Neutrophil (primary cell): Measurements from ENCODE around the gene ZSWIM6.
"Not testable (repeated sequence)": the region's sequence is repeated elsewhere in the genome, so short reads cannot be mapped to it uniquely, and the experiment has no call there.

Experiments
- H3K27ac ChIP-seq: fragments of 200-600 bp; sonication (generic); 2 replicates; pipeline ENCODE4 v1.5.1; 2016; ENCODE audit warnings: mild to moderate bottlenecking, moderate library complexity
- H3K27me3 ChIP-seq: fragments of 200-600 bp; sonication (generic); 2 replicates; pipeline ENCODE4 v1.6.0; 2016; ENCODE audit warnings: mild to moderate bottlenecking
- H3K36me3 ChIP-seq: fragments of 200-600 bp; sonication (generic); 2 replicates; pipeline ENCODE4 v1.5.1; 2017
- H3K4me1 ChIP-seq, 2 experiments: fragments of 200-600 bp in 1 of 2; sonication (generic) in 1 of 2; 1 replicate in 1 of 2; 2 replicates in 1 of 2; pipeline versions ENCODE4 v1.5.1 to v1.6.1; 2013 to 2016; ENCODE audit warnings: low read depth in 1 of 2, low read length in 1 of 2, mild to moderate bottlenecking in 1 of 2, moderate library complexity in 1 of 2; ENCODE audit not compliant: control insufficient read depth in 1 of 2, insufficient read depth in 1 of 2
- H3K4me3 ChIP-seq, 2 experiments: fragments of 200-600 bp in 1 of 2; sonication (generic) in 1 of 2; 1 replicate in 1 of 2; 2 replicates in 1 of 2; pipeline ENCODE4 v1.5.1; 2013 to 2016; ENCODE audit warnings: low read depth in 1 of 2, low read length in 1 of 2, mild to moderate bottlenecking in 1 of 2, moderate library complexity in 1 of 2
- H3K9me3 ChIP-seq: fragments of 200-600 bp; sonication (generic); 2 replicates; pipeline ENCODE4 v1.5.1; 2016
- TF ChIP-seq, protein P1 (sequence below): fragments of 200-600 bp; sonication (generic); IDR thresholded peaks from 2 replicates; pipeline ENCODE4 v1.5.1; 2016; ENCODE audit warnings: antibody characterized with exemption

The ZSWIM6 gene

DNA sequence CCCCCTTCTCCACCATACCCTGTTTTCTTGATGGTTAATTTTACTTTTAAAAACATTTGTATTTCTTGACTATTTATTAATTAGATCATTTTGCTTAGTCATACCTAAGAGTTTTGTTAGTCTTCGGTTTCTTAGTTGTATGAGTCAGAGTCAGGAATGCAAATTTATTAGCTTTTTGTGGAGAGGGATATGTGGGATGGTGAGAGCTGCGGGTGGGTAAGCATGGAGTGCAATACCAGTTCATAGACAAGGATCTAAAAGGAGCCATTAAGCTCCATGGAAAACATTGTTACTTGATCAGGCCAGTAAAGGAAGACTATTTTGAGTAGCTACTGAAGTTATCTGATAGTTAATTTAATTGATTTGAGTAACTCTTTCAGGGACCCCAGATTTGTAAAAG, 77.5 kb downstream of the ZSWIM6 start:
- Histone ChIP-seq H3K9me3 (no peaks in the 10 kb centered on the region), H3K27ac (no peak overlapping the region), H3K4me3 (peak overlapping the region in 1 of 2 experiments; percentile 45), H3K27me3 (no peaks in the 10 kb centered on the region), H3K4me1 (peaks cover 19 to 21% of the 10 kb centered on the region in 2 experiments), H3K36me3 (no peaks in the 10 kb centered on the region)
- TF ChIP-seq, protein P1, sequence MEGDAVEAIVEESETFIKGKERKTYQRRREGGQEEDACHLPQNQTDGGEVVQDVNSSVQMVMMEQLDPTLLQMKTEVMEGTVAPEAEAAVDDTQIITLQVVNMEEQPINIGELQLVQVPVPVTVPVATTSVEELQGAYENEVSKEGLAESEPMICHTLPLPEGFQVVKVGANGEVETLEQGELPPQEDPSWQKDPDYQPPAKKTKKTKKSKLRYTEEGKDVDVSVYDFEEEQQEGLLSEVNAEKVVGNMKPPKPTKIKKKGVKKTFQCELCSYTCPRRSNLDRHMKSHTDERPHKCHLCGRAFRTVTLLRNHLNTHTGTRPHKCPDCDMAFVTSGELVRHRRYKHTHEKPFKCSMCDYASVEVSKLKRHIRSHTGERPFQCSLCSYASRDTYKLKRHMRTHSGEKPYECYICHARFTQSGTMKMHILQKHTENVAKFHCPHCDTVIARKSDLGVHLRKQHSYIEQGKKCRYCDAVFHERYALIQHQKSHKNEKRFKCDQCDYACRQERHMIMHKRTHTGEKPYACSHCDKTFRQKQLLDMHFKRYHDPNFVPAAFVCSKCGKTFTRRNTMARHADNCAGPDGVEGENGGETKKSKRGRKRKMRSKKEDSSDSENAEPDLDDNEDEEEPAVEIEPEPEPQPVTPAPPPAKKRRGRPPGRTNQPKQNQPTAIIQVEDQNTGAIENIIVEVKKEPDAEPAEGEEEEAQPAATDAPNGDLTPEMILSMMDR: no peak

DNA sequence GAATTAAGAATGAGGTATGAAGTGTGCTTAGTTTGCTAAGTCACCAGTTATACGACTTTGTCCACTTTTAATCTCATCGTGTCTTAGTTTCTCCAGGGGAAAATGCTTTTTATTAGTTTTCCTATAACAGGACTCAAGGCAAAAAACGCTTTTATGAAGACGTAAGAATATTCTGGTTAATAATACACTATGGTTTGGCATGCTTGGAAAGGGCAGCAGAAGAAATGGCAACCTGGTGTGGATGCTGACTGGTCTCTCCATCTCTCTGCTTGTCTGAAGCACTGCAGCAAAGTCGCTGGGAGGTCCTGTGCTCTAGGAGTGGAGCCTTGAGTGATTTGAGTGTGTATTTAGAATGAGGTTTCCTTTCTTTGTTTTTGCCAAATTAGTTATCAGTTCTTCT, 78.8 kb downstream of the ZSWIM6 start:
- Histone ChIP-seq H3K27ac (no peak overlapping the region), H3K4me1 (peaks cover 20 to 24% of the 10 kb centered on the region in 2 experiments), H3K27me3 (no peaks in the 10 kb centered on the region), H3K9me3 (no peaks in the 10 kb centered on the region), H3K36me3 (no peaks in the 10 kb centered on the region), H3K4me3 (no peak overlapping the region)
- TF ChIP-seq, protein P1: no peak

DNA sequence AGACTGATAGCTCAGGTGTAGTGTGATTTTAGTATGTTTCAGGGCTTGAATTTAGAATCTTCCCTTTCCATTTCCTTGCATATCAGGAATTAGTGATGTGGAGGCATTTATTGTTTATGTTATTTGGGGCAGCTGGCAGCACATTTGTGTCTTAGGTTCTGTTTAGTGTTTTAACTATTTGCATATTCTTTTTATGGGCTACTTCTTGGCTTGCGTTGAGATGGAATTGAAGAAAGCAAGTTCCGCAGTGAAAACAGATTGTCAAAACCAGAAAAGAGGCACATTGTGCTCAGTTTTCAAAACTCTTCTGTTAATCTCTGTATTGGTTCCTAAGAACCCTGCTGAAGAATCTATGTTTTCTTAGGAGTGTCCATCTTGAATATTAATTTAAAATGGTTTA, 80.3 kb downstream of the ZSWIM6 start:
- H3K9me3 ChIP-seq: no peaks in the 10 kb centered on the region
- no peaks in the 10 kb centered on the region for H3K27me3 ChIP-seq
- H3K4me1 ChIP-seq: peaks cover 20 to 24% of the 10 kb centered on the region in 2 experiments
- H3K36me3 ChIP-seq: no peaks in the 10 kb centered on the region
- no peak overlapping the region for H3K4me3 ChIP-seq
- H3K27ac ChIP-seq: no peak overlapping the region
- TF ChIP-seq, protein P1: no peak

DNA sequence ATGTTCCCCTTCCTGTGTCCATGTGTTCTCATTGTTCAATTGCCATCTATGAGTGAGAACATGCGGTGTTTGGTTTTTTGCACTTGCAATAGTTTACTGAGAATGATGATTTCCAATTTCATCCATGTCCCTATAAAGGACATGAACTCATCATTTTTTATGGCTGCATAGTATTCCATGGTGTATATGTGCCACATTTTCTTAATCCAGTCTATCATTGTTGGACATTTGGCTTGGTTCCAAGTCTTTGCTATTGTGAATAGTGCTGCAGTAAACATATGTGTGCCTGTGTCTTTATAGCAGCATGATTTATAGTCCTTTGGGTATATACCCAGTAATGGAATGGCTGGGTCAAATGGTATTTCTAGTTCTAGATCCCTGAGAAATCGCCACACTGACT, 81.1 kb downstream of the ZSWIM6 start:
- H3K9me3 ChIP-seq, H3K36me3 ChIP-seq, H3K4me3 ChIP-seq, H3K27ac ChIP-seq, H3K27me3 ChIP-seq: not testable (repeated sequence)
- peaks cover 16 to 23% of the 10 kb centered on the region in 2 experiments for H3K4me1 ChIP-seq

DNA sequence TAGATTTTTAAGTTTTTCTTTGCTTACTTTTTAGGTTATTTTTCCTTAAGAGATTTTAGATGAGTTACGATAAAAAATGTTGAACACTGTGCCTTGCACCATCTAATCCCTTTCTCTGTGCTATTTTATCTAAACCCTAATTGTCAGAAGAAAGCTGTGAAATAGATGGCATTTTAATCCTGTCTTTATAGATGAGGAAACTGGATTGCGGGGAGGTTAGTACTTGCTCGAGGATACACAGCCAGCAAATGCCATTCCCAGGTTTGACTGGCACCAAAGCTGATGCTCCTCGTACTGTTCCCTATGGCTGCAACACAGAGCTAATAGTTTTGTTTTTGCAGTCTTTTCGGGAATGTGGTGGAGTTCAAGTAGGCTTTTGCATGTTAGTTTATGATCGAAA, 82.7 kb downstream of the ZSWIM6 start:
- TF ChIP-seq, protein P1: no peak
- Histone ChIP-seq H3K4me3 (no peak overlapping the region), H3K4me1 (peaks cover 3 to 7% of the 10 kb centered on the region in 2 experiments), H3K27ac (no peak overlapping the region), H3K9me3 (no peaks in the 10 kb centered on the region), H3K27me3 (no peaks in the 10 kb centered on the region), H3K36me3 (no peaks in the 10 kb centered on the region)

DNA sequence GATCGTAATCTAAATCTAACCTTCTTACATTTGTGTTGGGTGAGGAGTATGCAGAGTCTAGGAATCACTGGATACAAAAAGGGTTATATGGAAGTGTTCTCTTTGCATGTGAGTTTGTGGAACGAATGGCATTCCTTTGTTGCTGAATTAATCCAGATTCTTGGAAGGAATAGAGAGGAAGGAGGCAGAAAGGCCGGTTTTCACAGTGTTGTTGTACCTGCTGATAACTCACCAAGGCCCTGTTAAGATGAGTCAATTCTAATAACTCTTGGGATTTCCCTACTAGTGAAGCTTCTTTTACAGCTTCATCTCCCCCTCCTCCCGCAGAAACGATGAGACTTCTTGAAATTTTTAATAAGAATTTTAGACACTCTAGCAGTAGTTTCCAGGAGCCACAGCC, 84.0 kb downstream of the ZSWIM6 start:
- no peaks in the 10 kb centered on the region for H3K27me3 ChIP-seq
- TF ChIP-seq, protein P1: no peak
- H3K4me1 ChIP-seq: peaks cover 2 to 5% of the 10 kb centered on the region in 2 experiments
- H3K36me3 ChIP-seq: no peaks in the 10 kb centered on the region
- no peaks in the 10 kb centered on the region for H3K9me3 ChIP-seq
- no peak overlapping the region for H3K27ac ChIP-seq
- no peak overlapping the region for H3K4me3 ChIP-seq
